HG03521 (cell line): ENCODE data around the gene NANOG.
A peak's percentile ranks its signal among the peaks of the same experiment; 100 is the strongest.
"Not testable (repeated sequence)": the region's sequence is repeated elsewhere in the genome, so short reads cannot be mapped to it uniquely, and the experiment has no call there.

ENCODE experiments used
- ATAC-seq: cut with Tn5 transposase; IDR thresholded peaks from one replicate; pipeline ENCODE4 v1.9.1; 2021; ENCODE audit warnings: mild to moderate bottlenecking, moderate library complexity; ENCODE audit not compliant: unreplicated experiment

Gene NANOG

GRCh38 chr12:7798750-7799308 lies 9.6 kb downstream of the NANOG start:
- ATAC-seq = not testable (repeated sequence)

GRCh38 chr12:7801460-7801859 lies 12.3 kb downstream of the NANOG start:
- no peak for ATAC-seq

DNA sequence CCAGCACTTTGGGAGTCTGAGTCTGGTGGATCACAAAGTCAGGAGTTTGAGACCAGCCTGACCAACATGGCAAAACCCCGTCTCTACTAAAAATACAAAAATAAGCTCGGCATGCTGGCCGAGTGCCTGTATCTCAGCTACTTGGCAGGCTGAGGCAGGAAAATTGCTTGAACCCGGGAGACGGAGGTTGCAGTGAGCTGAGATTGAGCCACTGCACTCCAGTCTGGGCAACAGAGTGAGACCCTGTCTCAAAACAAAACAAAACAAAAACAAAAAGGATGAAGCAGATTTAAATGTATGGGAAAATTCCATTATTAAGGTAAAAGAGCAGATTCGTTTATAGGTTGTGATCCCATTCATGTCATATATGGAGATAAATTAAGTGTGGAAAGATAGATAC lies 17.1 kb downstream of the NANOG start:
- not testable (repeated sequence) for ATAC-seq

GRCh38 chr12:7806863-7807487 lies 17.8 kb downstream of the NANOG start:
- ATAC-seq = no peak

DNA sequence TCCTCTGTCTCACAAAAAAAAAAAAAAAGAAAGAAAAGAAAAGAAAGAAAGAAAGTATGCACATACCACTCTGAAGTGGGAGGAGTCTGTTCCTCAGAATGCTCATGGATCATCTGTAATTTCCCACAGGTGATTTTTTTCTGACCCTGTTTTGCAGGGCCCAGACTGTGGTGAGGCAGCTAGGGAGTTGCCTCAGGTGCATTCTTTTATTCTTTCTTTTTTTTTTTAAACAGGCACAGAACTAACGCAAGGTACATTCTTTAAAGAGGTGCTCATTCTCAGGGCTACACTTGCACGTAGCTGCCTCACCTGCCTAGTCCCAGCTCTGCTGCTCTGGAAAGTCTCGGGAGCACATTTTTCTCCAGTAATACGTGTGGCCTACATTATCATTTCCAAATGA lies 36.6 kb downstream of the NANOG start:
- ATAC-seq = not testable (repeated sequence)

DNA sequence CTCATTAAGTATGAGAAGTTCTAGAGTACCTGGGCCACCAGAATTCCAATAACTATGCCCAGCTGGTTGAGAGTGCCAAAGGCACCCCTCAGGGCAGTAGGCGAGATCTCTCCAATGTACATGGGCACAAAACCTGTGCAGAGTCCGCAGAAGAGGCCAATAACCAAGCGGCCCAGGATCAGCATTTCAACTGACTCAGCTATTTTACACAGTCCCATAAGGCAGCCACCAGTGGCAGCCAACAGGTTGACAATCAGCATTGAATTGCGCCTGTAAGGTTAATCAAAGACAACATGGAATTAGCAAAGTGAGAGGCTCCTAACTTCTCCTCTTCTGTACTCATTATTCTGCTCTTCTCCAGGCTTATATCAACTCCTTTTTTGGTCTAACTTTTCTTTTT lies 40.5 kb downstream of the NANOG start:
- not testable (repeated sequence) for ATAC-seq

DNA sequence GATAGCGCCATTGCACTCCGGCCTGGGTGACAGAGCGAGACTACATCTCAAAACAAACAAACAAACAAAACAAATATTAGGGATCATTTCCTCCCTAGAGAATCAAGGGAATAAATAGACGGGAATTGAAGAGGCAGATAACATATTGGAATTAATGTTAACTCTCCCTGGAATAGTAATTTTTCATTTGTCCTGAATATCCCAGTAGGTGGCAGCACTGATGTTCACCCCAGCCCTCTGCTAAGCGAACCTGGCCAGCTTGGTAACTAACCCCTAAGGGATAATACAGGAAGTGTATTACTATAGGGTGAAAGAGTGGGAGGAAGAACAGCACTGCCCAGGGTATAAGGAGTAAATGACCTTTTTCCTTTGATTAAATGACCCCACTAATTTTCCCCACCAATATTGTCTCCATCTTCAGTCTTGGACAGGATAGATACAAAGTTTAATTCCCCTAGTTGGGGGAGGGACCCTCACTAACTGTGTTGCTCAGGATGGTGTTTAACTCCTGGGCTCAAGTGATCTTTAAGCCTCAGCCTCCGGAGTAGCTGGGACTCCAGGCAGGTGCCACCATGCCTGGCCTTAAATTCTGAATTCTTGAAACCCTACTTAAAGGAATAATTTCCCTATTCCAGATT lies 43.0 kb downstream of the NANOG start:
- no peak for ATAC-seq

DNA sequence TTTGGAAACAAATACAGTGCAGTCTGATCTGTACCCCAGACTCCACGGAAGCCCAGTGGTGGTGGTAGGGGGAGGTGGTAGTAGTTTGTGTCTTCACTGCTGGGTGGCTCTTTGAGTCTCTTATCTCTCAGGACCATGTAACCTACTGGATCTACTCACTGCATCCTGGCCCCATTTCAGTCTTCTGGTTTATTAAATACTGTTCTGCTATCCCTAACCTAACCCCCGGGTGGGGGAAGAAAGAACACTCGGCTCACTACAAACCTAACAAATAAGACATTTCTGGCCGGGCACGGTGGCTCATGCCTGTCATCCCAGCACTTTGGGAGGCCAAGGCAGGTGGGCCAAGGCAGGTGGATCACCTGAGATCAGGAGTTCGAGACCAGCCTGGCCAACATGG lies 44.0 kb downstream of the NANOG start:
- ATAC-seq = not testable (repeated sequence)

GRCh38 chr12:7833831-7834230 lies 44.6 kb downstream of the NANOG start:
- ATAC-seq = no peak

DNA sequence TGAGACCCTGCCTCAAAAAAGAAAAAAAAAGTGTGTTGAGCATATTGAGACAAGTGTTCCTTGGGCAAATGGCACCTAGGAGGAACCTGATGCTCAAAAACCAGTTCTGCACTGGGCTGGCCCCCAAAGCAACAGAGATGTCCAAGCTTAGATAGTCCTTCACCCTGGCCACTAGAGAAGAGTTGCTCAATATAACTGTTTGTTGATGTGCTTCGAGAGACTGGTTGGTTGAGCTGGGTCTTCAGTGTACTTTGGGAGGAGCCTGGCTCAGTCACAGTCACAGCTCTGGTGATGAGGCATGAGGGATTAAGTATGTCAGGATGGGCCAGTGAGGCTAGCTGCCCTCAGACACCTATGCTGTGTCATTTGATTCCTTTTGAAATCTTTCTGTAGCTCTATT lies 45.5 kb downstream of the NANOG start:
- no peak for ATAC-seq

DNA sequence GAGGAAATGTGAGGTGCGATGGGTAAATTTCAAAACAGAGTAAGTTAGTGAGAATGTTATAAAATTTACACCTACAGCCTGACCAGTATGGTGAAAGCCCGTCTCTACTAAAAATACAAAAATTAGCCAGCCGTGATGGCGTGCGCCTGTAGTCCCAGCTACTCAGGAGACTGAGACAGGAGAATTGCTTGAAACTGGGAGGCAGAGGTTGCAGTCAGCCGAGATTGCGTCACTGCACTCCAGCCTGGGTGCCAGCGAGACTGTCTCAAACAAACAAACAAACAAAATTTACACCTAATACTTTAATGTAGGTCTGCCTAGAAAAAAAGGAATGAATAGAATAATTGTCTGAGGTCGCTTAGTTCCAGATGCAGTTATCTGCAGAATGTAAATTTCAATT lies 45.9 kb downstream of the NANOG start:
- no peak for ATAC-seq

GRCh38 chr12:7835766-7836165 lies 46.6 kb downstream of the NANOG start:
- ATAC-seq = no peak

DNA sequence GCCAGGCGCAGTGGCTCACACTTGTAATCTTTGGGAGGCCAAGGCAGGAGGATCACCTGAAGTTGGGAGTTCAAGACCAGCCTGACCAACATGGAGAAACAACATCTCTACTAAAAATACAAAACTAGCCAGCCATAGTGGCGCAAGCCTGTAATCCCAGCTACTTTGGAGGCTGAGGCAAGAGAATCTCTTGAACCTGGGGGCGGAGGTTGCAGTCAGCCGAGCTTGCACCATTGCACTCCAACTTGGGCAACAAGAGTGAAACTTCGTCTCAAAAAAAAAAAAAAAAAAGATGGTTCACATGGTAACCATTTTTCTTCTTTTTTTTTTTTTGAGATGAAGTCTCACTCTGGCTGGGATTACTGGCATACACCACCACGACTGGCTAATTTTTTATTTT lies 48.2 kb downstream of the NANOG start:
- no peak for ATAC-seq

GRCh38 chr12:7839226-7839625 lies 50.0 kb downstream of the NANOG start:
- ATAC-seq = not testable (repeated sequence)

DNA sequence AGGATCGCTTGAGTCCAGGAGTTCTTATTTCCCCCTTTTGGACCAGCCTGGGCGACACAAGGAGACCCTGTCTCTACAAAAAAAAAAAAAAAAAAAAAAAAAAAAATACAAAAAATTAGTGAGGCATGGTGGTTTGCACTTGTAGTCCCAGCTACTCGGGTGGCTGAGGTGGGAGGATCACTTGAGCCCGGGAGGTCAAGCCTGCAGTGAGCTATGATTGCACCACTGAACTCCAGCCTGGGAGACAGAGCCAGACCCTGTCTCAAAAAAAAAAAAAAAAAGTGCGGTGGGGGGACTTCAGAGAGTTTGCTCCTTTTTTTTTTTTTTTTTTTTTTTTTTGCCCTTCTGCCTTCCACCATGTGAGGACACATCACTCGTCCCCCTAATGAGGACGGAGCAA lies 50.6 kb downstream of the NANOG start:
- not testable (repeated sequence) for ATAC-seq

DNA sequence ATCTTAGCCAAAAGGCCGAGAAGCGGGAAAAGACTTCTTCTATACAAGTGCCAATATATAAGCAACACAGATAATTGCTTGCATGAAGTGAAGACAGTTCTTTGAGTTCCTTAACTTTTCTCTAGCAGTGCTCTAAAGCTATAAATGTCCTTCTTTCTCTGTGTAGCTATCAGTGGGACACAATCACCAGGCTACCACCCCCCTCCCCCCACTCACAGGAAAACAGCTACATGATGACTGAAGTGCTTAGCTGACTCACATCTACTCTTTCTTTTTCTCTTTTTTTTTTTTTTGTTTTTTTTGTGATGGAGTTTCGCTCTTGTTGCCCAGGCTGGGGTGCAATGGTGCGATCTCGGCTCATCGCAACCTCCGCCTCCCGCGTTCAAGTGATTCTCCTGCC lies 53.2 kb downstream of the NANOG start:
- not testable (repeated sequence) for ATAC-seq

GRCh38 chr12:7843149-7843548 lies 53.9 kb downstream of the NANOG start:
- ATAC-seq = not testable (repeated sequence)

- not testable (repeated sequence) for ATAC-seq
These were observed 54.4 kb downstream of the NANOG start for GRCh38 chr12:7843583-7843982.

GRCh38 chr12:7844116-7844515 lies 54.9 kb downstream of the NANOG start:
- no peak for ATAC-seq

- ATAC-seq = peak; percentile 56
These were observed 58.3 kb downstream of the NANOG start for GRCh38 chr12:7847226-7848097.

DNA sequence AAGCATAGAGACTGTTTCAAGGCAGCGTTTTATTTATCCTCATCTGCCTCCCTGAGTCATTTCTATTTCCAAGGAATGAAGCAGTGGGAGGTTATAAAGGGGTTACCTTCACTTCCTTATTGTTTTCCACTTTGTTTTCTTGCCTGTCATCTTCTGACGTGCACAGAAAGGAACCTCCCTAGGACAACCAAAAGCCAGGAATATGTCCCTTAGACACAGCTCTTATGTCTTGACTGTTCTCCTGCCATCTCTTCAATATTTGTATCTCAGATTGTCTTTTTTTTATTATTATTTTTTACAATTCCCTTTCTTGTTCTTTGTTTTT lies 58.9 kb downstream of the NANOG start:
- not testable (repeated sequence) for ATAC-seq
